MCF 10A (cell line): Measurements from ENCODE around the gene ITGA3. TPM values are rescaled to one million over a fixed set of nuclear protein-coding genes. Genes with fewer than 3 reads are reported as not detected.

ENCODE experiments used
- BruUV-seq: library from RNA; stranded (reverse); fragments of 400-500 nt; replicated peaks from 2 replicates; lab custom pipeline; 2021; lab: Mats Ljungman, UMichigan
- CTCF ChIA-PET: fragments of 300-600 bp; sonication (Branson Sonifier 250); formaldehyde crosslinking; extraction: SDS; loops from one replicate; lab custom pipeline; 2021; ENCODE audit warnings: antibody characterized with exemption, inconsistent platforms; lab: Yijun Ruan, JAX
- POLR2A ChIA-PET: fragments of 300-600, 350-650 bp; sonication (Branson Sonifier 250); formaldehyde crosslinking; extraction: SDS; loops from one replicate; lab custom pipeline; 2020; ENCODE audit warnings: antibody characterized with exemption, inconsistent platforms; lab: Yijun Ruan, JAX
- DNase-seq: peaks from one replicate; pipeline ENCODE4 v3.0.0-alpha.2; 2018; ENCODE audit not compliant: unreplicated experiment
- H3K27ac Mint-ChIP-seq: one replicate; pipeline ENCODE4 v1.8.0; 2022; ENCODE audit warnings: mild to moderate bottlenecking, low read depth, mixed read lengths; ENCODE audit not compliant: unreplicated experiment
- H3K27me3 Mint-ChIP-seq: one replicate; pipeline ENCODE4 v1.8.0; 2022; ENCODE audit warnings: mixed read lengths; ENCODE audit not compliant: insufficient read depth, unreplicated experiment
- H3K36me3 Mint-ChIP-seq: one replicate; pipeline ENCODE4 v1.8.0; 2022; ENCODE audit warnings: mild to moderate bottlenecking, moderate library complexity, mixed read lengths; ENCODE audit not compliant: insufficient read depth, unreplicated experiment
- H3K4me1 Mint-ChIP-seq: one replicate; pipeline ENCODE4 v1.8.0; 2022; ENCODE audit warnings: mixed read lengths; ENCODE audit not compliant: insufficient read depth, unreplicated experiment
- H3K4me3 Mint-ChIP-seq: one replicate; pipeline ENCODE4 v1.8.0; 2022; ENCODE audit warnings: mild to moderate bottlenecking, moderate library complexity, mixed read lengths; ENCODE audit not compliant: unreplicated experiment
- H3K9me3 Mint-ChIP-seq: one replicate; pipeline ENCODE4 v1.8.0; 2022; ENCODE audit warnings: mixed read lengths; ENCODE audit not compliant: unreplicated experiment
- CTCF ChIP-seq: fragments of 200-600 bp; IDR thresholded peaks from one replicate; pipeline ENCODE4 v1.8.0; 2022; ENCODE audit warnings: antibody characterized with exemption, mild to moderate bottlenecking; ENCODE audit not compliant: unreplicated experiment
- intact Hi-C: fragments of 100-400 bp; cut with micrococcal nuclease; formaldehyde crosslinking; loops from 2 replicates; pipeline ENCODE4 v1.14.1; 2022
- total RNA-seq: library from RNA; stranded (reverse); gene quantifications from 2 replicates; pipeline ENCODE4 v1.2.3, GENCODE V29; 2022

Gene ITGA3
- total RNA-seq, 1 experiment from 2014 or later = 588 TPM

- H3K4me3 Mint-ChIP-seq = no peak overlapping the region
- no TSS peak for BruUV-seq
- intact Hi-C loops = no loop called here
- POLR2A ChIA-PET = interaction anchor here (0.8 to 2.0 kb wide), 6 partner anchors 10 to 20 kb away, joined by 3 to 10 read pairs (median 6); no protein-coding TSS in a partner anchor
- H3K4me1 Mint-ChIP-seq = peaks cover under 1% of the 10 kb centered on the region
- DNase-seq = no peak
- H3K9me3 Mint-ChIP-seq = no peaks in the 10 kb centered on the region
- no peak for TF ChIP-seq CTCF
- CTCF ChIA-PET = interaction anchor here (0.6 to 2.2 kb wide), 9 partner anchors 9 to 317 kb away, joined by 3 to 15 read pairs (median 6); partner anchors contain the start of gene ITGA3
- H3K36me3 Mint-ChIP-seq = peaks cover 99% of the 10 kb centered on the region
- H3K27me3 Mint-ChIP-seq = no peaks in the 10 kb centered on the region
- H3K27ac Mint-ChIP-seq = peak overlapping the region; percentile 19
Observed at GRCh38 chr17:50074227-50074626, 18.3 kb downstream of the ITGA3 start.

GRCh38 chr17:50075446-50076032 is 19.6 kb downstream of the ITGA3 start:
- ChIA-PET CTCF (interaction anchor here (0.7 to 1.0 kb wide), 3 partner anchors 12 to 36 kb away, joined by 3 to 4 read pairs (median 3); no protein-coding TSS in a partner anchor), POLR2A (interaction anchor here (1.0 to 1.8 kb wide), 2 partner anchors 8 to 12 kb away, joined by 3 to 4 read pairs; no protein-coding TSS in a partner anchor)
- H3K4me3 Mint-ChIP-seq = no peak overlapping the region
- no peak for TF ChIP-seq CTCF
- BruUV-seq = no TSS peak
- H3K9me3 Mint-ChIP-seq = no peaks in the 10 kb centered on the region
- peaks cover 99% of the 10 kb centered on the region for H3K36me3 Mint-ChIP-seq
- no peaks in the 10 kb centered on the region for H3K27me3 Mint-ChIP-seq
- H3K27ac Mint-ChIP-seq = peak overlapping the region; percentile 12
- intact Hi-C loops = no loop called here
- peaks cover 10% of the 10 kb centered on the region for H3K4me1 Mint-ChIP-seq
- no peak for DNase-seq

- Mint-ChIP-seq H3K4me3 (no peak overlapping the region), H3K27me3 (no peaks in the 10 kb centered on the region), H3K27ac (peak overlapping the region; percentile 12), H3K9me3 (no peaks in the 10 kb centered on the region), H3K36me3 (peaks cover 99% of the 10 kb centered on the region), H3K4me1 (peaks cover 12% of the 10 kb centered on the region)
- POLR2A ChIA-PET = interaction anchor here (1.0 to 2.3 kb wide), 3 partner anchors 9 to 48 kb away, joined by 3 to 6 read pairs (median 4); no protein-coding TSS in a partner anchor
- intact Hi-C loops = no loop called here
- CTCF ChIA-PET = interaction anchor here (0.8 to 2.9 kb wide), 3 partner anchors 18 to 37 kb away, joined by 3 to 12 read pairs (median 4); partner anchors contain the start of gene ITGA3
- no peak for TF ChIP-seq CTCF
- BruUV-seq = no TSS peak
- no peak for DNase-seq
Observed at GRCh38 chr17:50076221-50076590, 20.3 kb downstream of the ITGA3 start.

- H3K36me3 Mint-ChIP-seq = peaks cover 99% of the 10 kb centered on the region
- H3K9me3 Mint-ChIP-seq = no peaks in the 10 kb centered on the region
- H3K4me1 Mint-ChIP-seq = peaks cover 12% of the 10 kb centered on the region
- DNase-seq = no peak
- POLR2A ChIA-PET = interaction anchor here (1.8 to 2.3 kb wide), 3 partner anchors 9 to 48 kb away, joined by 4 to 6 read pairs (median 5); no protein-coding TSS in a partner anchor
- TF ChIP-seq CTCF = no peak
- BruUV-seq = no TSS peak
- intact Hi-C loops = no loop called here
- peak overlapping the region; percentile 12 for H3K27ac Mint-ChIP-seq
- CTCF ChIA-PET = interaction anchor here (2.9 to 3.6 kb wide), 3 partner anchors 11 to 20 kb away, joined by 12 to 28 read pairs (median 21); partner anchors contain the start of gene ITGA3
- no peak overlapping the region for H3K4me3 Mint-ChIP-seq
- H3K27me3 Mint-ChIP-seq = no peaks in the 10 kb centered on the region
Observed at GRCh38 chr17:50076591-50077235, 20.8 kb downstream of the ITGA3 start.
